ENCODE results near the gene FAM24B. TPM values are rescaled to one million over a fixed set of nuclear protein-coding genes. Genes with fewer than 3 reads are reported as not detected.

The FAM24B gene
- total and polyA plus RNA-seq, 2 experiments from 2014 or later = 6.5 to 14.5 TPM

- Histone ChIP-seq H3K27me3 (ENCODE audit: insufficient read depth) (no peaks in the 10 kb centered on the region), H3K27ac (ENCODE audit: low read depth) (no peak overlapping the region), H3F3A (replicated peaks; ENCODE audit: low read depth) (no peaks in the 10 kb centered on the region), H3K4me2 (no peak overlapping the region), H3K4me1 (ENCODE audit: insufficient read depth) (no peaks in the 10 kb centered on the region), H3K4me3 (no peak overlapping the region), H2AFZ (no peak overlapping the region), H4K20me1 (replicated peaks; ENCODE audit: insufficient read depth) (no peaks in the 10 kb centered on the region), H3K9me2 (ENCODE audit: insufficient read depth) (no peaks in the 10 kb centered on the region), H3K79me2 (replicated peaks; ENCODE audit: insufficient read depth) (no peaks in the 10 kb centered on the region), H3K36me3 (ENCODE audit: insufficient read depth) (no peaks in the 10 kb centered on the region)
- Mint-ChIP-seq H3K9me3 (no peaks in the 10 kb centered on the region; the same call in 2 of the 3 replicates), H3K27ac (no peak overlapping the region), H3K4me3 (no peak overlapping the region), H3K36me3 (ENCODE audit: low read depth) (no peaks in the 10 kb centered on the region), H3K4me1 (no peaks in the 10 kb centered on the region), H3K27me3 (ENCODE audit: insufficient read depth, low read depth, poor library complexity) (peaks cover 4% of the 10 kb centered on the region)
- DNase-seq (ENCODE audit: low spot score) (no peak), ATAC-seq (no peak)
- TF ChIP-seq, protein P1, sequence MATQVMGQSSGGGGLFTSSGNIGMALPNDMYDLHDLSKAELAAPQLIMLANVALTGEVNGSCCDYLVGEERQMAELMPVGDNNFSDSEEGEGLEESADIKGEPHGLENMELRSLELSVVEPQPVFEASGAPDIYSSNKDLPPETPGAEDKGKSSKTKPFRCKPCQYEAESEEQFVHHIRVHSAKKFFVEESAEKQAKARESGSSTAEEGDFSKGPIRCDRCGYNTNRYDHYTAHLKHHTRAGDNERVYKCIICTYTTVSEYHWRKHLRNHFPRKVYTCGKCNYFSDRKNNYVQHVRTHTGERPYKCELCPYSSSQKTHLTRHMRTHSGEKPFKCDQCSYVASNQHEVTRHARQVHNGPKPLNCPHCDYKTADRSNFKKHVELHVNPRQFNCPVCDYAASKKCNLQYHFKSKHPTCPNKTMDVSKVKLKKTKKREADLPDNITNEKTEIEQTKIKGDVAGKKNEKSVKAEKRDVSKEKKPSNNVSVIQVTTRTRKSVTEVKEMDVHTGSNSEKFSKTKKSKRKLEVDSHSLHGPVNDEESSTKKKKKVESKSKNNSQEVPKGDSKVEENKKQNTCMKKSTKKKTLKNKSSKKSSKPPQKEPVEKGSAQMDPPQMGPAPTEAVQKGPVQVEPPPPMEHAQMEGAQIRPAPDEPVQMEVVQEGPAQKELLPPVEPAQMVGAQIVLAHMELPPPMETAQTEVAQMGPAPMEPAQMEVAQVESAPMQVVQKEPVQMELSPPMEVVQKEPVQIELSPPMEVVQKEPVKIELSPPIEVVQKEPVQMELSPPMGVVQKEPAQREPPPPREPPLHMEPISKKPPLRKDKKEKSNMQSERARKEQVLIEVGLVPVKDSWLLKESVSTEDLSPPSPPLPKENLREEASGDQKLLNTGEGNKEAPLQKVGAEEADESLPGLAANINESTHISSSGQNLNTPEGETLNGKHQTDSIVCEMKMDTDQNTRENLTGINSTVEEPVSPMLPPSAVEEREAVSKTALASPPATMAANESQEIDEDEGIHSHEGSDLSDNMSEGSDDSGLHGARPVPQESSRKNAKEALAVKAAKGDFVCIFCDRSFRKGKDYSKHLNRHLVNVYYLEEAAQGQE (IDR thresholded peaks at IDR 0.05; ENCODE audit: unreplicated experiment) = no peak
- TF ChIP-seq, protein P2, sequence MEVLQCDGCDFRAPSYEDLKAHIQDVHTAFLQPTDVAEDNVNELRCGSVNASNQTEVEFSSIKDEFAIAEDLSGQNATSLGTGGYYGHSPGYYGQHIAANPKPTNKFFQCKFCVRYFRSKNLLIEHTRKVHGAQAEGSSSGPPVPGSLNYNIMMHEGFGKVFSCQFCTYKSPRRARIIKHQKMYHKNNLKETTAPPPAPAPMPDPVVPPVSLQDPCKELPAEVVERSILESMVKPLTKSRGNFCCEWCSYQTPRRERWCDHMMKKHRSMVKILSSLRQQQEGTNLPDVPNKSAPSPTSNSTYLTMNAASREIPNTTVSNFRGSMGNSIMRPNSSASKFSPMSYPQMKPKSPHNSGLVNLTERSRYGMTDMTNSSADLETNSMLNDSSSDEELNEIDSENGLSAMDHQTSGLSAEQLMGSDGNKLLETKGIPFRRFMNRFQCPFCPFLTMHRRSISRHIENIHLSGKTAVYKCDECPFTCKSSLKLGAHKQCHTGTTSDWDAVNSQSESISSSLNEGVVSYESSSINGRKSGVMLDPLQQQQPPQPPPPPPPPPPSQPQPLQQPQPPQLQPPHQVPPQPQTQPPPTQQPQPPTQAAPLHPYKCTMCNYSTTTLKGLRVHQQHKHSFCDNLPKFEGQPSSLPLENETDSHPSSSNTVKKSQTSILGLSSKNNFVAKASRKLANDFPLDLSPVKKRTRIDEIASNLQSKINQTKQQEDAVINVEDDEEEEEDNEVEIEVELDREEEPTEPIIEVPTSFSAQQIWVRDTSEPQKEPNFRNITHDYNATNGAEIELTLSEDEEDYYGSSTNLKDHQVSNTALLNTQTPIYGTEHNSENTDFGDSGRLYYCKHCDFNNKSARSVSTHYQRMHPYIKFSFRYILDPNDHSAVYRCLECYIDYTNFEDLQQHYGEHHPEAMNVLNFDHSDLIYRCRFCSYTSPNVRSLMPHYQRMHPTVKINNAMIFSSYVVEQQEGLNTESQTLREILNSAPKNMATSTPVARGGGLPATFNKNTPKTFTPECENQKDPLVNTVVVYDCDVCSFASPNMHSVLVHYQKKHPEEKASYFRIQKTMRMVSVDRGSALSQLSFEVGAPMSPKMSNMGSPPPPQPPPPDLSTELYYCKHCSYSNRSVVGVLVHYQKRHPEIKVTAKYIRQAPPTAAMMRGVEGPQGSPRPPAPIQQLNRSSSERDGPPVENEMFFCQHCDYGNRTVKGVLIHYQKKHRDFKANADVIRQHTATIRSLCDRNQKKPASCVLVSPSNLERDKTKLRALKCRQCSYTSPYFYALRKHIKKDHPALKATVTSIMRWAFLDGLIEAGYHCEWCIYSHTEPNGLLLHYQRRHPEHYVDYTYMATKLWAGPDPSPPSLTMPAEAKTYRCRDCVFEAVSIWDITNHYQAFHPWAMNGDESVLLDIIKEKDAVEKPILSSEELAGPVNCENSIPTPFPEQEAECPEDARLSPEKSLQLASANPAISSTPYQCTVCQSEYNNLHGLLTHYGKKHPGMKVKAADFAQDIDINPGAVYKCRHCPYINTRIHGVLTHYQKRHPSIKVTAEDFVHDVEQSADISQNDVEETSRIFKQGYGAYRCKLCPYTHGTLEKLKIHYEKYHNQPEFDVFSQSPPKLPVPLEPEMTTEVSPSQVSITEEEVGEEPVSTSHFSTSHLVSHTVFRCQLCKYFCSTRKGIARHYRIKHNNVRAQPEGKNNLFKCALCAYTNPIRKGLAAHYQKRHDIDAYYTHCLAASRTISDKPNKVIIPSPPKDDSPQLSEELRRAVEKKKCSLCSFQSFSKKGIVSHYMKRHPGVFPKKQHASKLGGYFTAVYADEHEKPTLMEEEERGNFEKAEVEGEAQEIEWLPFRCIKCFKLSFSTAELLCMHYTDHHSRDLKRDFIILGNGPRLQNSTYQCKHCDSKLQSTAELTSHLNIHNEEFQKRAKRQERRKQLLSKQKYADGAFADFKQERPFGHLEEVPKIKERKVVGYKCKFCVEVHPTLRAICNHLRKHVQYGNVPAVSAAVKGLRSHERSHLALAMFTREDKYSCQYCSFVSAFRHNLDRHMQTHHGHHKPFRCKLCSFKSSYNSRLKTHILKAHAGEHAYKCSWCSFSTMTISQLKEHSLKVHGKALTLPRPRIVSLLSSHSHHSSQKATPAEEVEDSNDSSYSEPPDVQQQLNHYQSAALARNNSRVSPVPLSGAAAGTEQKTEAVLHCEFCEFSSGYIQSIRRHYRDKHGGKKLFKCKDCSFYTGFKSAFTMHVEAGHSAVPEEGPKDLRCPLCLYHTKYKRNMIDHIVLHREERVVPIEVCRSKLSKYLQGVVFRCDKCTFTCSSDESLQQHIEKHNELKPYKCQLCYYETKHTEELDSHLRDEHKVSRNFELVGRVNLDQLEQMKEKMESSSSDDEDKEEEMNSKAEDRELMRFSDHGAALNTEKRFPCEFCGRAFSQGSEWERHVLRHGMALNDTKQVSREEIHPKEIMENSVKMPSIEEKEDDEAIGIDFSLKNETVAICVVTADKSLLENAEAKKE (CRISPR knock-in tag; IDR thresholded peaks at IDR 0.05) = no peak
- no peak for TF ChIP-seq EZH2 (IDR thresholded peaks at IDR 0.05; ENCODE audit: low read depth, unreplicated experiment)
- no peak for TF ChIP-seq ZNF114 (CRISPR knock-in tag; IDR thresholded peaks at IDR 0.05)
- no peak for TF ChIP-seq JUNB (IDR thresholded peaks at IDR 0.05; ENCODE audit: unreplicated experiment)
- no peak for TF ChIP-seq CREB1 (CRISPR knock-in tag; IDR thresholded peaks at IDR 0.05; ENCODE audit: low read depth)
- no peak for TF ChIP-seq POLR2AphosphoS5 (IDR thresholded peaks at IDR 0.05; ENCODE audit: low read depth)
- TF ChIP-seq EZH2phosphoT487 (IDR thresholded peaks at IDR 0.05; ENCODE audit: unreplicated experiment) = no peak
- TF ChIP-seq, protein P3, sequence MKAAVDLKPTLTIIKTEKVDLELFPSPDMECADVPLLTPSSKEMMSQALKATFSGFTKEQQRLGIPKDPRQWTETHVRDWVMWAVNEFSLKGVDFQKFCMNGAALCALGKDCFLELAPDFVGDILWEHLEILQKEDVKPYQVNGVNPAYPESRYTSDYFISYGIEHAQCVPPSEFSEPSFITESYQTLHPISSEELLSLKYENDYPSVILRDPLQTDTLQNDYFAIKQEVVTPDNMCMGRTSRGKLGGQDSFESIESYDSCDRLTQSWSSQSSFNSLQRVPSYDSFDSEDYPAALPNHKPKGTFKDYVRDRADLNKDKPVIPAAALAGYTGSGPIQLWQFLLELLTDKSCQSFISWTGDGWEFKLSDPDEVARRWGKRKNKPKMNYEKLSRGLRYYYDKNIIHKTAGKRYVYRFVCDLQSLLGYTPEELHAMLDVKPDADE (IDR thresholded peaks at IDR 0.05) = no peak
- TF ChIP-seq NANOG (IDR thresholded peaks at IDR 0.05; ENCODE audit: borderline replicate concordance) = no peak
- no peak for TF ChIP-seq STAT1 (IDR thresholded peaks at IDR 0.05; ENCODE audit: unreplicated experiment)
- TF ChIP-seq ZNF331 (CRISPR knock-in tag; IDR thresholded peaks at IDR 0.05; ENCODE audit: low read depth) = no peak
- TF ChIP-seq, protein P4, sequence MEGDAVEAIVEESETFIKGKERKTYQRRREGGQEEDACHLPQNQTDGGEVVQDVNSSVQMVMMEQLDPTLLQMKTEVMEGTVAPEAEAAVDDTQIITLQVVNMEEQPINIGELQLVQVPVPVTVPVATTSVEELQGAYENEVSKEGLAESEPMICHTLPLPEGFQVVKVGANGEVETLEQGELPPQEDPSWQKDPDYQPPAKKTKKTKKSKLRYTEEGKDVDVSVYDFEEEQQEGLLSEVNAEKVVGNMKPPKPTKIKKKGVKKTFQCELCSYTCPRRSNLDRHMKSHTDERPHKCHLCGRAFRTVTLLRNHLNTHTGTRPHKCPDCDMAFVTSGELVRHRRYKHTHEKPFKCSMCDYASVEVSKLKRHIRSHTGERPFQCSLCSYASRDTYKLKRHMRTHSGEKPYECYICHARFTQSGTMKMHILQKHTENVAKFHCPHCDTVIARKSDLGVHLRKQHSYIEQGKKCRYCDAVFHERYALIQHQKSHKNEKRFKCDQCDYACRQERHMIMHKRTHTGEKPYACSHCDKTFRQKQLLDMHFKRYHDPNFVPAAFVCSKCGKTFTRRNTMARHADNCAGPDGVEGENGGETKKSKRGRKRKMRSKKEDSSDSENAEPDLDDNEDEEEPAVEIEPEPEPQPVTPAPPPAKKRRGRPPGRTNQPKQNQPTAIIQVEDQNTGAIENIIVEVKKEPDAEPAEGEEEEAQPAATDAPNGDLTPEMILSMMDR (conservative IDR thresholded peaks at IDR 0.05; ENCODE audit: low read depth in 2 of 2) = no peak
Measured at GRCh38 chr10:122814493-122814892, 64.9 kb downstream of the FAM24B start.

Data from GM23338 (cell line).